ENCODE results near the gene GAB2.

Gene GAB2

GRCh38 chr11:78201096-78201818, 216.4 kb downstream of the GAB2 start:
- TF ChIP-seq SUZ12 (IDR thresholded peaks at IDR 0.05; ENCODE audit: extremely low read depth, insufficient read depth, insufficient read length) (no peak), ZNF274 (IDR thresholded peaks at IDR 0.05; ENCODE audit: low read depth, low read length) (no peak)
- H3K4me1 ChIP-seq (ENCODE audit: insufficient read depth, insufficient read length), result no peaks in the 10 kb centered on the region

GRCh38 chr11:78200553-78200952, 217.1 kb downstream of the GAB2 start:
- H3K9me3 ChIP-seq (ENCODE audit: insufficient read depth, low read length), result no peaks in the 10 kb centered on the region
- no peaks in the 10 kb centered on the region for H3K4me1 ChIP-seq (ENCODE audit: insufficient read depth, insufficient read length)
- no peak overlapping the region for H3K4me3 ChIP-seq (ENCODE audit: insufficient read length, low read depth)
- H3K36me3 ChIP-seq (ENCODE audit: insufficient read depth, insufficient read length, low read length), result peaks cover 39% of the 10 kb centered on the region
- DNase-seq (ENCODE audit: low read depth, low spot score), result no peak
- no peak overlapping the region for H3K9ac ChIP-seq (ENCODE audit: insufficient read length, low read depth)
- no peaks in the 10 kb centered on the region for H3K27me3 ChIP-seq (ENCODE audit: insufficient read depth, insufficient read length)
- no peak for TF ChIP-seq ZNF274 (IDR thresholded peaks at IDR 0.05; ENCODE audit: low read depth, low read length)
- TF ChIP-seq YY1 (IDR thresholded peaks at IDR 0.05; ENCODE audit: insufficient read depth, insufficient read length), result no peak
- no peak for TF ChIP-seq SUZ12 (IDR thresholded peaks at IDR 0.05; ENCODE audit: extremely low read depth, insufficient read depth, insufficient read length)

More at GRCh38 chr11:78201096-78201818, 216.4 kb downstream of the GAB2 start:
- H3K9me3 ChIP-seq (ENCODE audit: insufficient read depth, low read length), result no peaks in the 10 kb centered on the region
- H3K4me3 ChIP-seq (ENCODE audit: insufficient read length, low read depth), result no peak overlapping the region
- no peaks in the 10 kb centered on the region for H3K27me3 ChIP-seq (ENCODE audit: insufficient read depth, insufficient read length)
- H3K9ac ChIP-seq (ENCODE audit: insufficient read length, low read depth), result no peak overlapping the region
- DNase-seq (ENCODE audit: low read depth, low spot score), result no peak
- H3K36me3 ChIP-seq (ENCODE audit: insufficient read depth, insufficient read length, low read length), result peaks cover 39% of the 10 kb centered on the region

DNA sequence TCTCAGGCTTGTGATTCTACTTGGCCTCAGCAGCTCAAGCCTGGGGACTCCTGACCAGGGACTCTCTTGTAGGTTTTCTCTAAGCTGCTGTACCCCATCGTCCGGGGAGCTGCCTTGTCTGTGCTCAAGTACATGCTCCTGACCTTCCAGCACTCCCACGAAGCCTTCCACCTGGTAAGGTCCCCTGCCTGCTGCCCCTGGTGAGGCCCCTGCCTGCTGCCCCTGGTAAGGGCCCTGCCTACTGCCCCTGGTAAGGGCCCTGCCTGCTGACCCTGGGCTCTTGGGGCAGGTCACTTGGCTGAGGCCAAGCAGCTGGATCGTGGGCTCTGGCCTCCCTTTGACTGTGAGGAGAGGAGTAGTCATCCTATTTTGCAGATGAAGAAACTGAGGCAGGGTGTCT, 217.6 kb downstream of the GAB2 start:
- Histone ChIP-seq H3K4me3 (ENCODE audit: insufficient read length, low read depth) (no peak overlapping the region), H3K9me3 (ENCODE audit: insufficient read depth, low read length) (no peaks in the 10 kb centered on the region), H3K4me1 (ENCODE audit: insufficient read depth, insufficient read length) (no peaks in the 10 kb centered on the region), H3K27me3 (ENCODE audit: insufficient read depth, insufficient read length) (no peaks in the 10 kb centered on the region), H3K9ac (ENCODE audit: insufficient read length, low read depth) (no peak overlapping the region), H3K36me3 (ENCODE audit: insufficient read depth, insufficient read length, low read length) (peaks cover 39% of the 10 kb centered on the region)
- no peak for DNase-seq (ENCODE audit: low read depth, low spot score)
- TF ChIP-seq ZNF274 (IDR thresholded peaks at IDR 0.05; ENCODE audit: low read depth, low read length), result no peak
- no peak for TF ChIP-seq YY1 (IDR thresholded peaks at IDR 0.05; ENCODE audit: insufficient read depth, insufficient read length)
- TF ChIP-seq SUZ12 (IDR thresholded peaks at IDR 0.05; ENCODE audit: extremely low read depth, insufficient read depth, insufficient read length), result no peak

- Histone ChIP-seq H3K4me3 (ENCODE audit: insufficient read length, low read depth) (no peak overlapping the region), H3K4me1 (ENCODE audit: insufficient read depth, insufficient read length) (no peaks in the 10 kb centered on the region), H3K9me3 (ENCODE audit: insufficient read depth, low read length) (no peaks in the 10 kb centered on the region), H3K9ac (ENCODE audit: insufficient read length, low read depth) (no peak overlapping the region), H3K27me3 (ENCODE audit: insufficient read depth, insufficient read length) (no peaks in the 10 kb centered on the region), H3K36me3 (ENCODE audit: insufficient read depth, insufficient read length, low read length) (peaks cover 41% of the 10 kb centered on the region)
- TF ChIP-seq ZNF274 (IDR thresholded peaks at IDR 0.05; ENCODE audit: low read depth, low read length) (no peak), YY1 (IDR thresholded peaks at IDR 0.05; ENCODE audit: insufficient read depth, insufficient read length) (no peak), SUZ12 (IDR thresholded peaks at IDR 0.05; ENCODE audit: extremely low read depth, insufficient read depth, insufficient read length) (no peak)
- no peak for DNase-seq (ENCODE audit: low read depth, low spot score)
Observed at GRCh38 chr11:78199653-78200015, 218.0 kb downstream of the GAB2 start.

DNA sequence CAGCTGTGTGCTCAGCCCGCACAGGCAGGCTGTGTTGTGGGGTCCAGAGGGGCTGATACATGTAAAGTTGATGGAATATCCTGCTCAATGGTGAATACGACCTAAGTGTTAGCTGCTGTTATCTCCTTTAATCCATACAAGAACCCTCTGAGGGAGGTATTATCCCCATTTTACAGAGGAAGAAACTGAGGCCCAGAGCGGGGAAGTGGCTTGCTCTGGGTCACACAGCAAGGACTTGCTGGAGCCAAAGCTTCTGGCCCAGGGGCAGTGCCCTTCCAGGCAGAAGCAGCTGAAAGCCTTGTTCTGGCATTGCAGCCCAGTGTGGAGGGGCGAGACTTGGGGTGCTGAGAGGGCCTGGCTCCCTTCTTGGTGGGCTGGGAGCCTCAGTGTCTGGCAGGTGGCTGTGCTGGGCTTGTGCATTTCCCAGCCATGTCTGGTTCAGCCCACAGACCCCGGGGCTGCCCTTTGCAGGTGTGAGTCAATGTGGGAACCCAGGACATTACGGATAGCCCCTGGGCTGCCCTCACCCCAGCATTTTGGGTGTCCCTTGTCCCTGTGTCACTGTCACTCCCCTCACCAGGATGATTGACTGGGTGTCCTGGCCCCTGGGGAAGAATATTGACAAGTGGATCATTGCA, 218.5 kb downstream of the GAB2 start:
- no peak for DNase-seq (ENCODE audit: low read depth, low spot score)
- no peak for TF ChIP-seq YY1 (IDR thresholded peaks at IDR 0.05; ENCODE audit: insufficient read depth, insufficient read length)
- TF ChIP-seq ZNF274 (IDR thresholded peaks at IDR 0.05; ENCODE audit: low read depth, low read length), result no peak
- no peak for TF ChIP-seq SUZ12 (IDR thresholded peaks at IDR 0.05; ENCODE audit: extremely low read depth, insufficient read depth, insufficient read length)
- Histone ChIP-seq H3K36me3 (ENCODE audit: insufficient read depth, insufficient read length, low read length) (peaks cover 41% of the 10 kb centered on the region), H3K27me3 (ENCODE audit: insufficient read depth, insufficient read length) (no peaks in the 10 kb centered on the region), H3K9me3 (ENCODE audit: insufficient read depth, low read length) (no peaks in the 10 kb centered on the region), H3K4me1 (ENCODE audit: insufficient read depth, insufficient read length) (no peaks in the 10 kb centered on the region), H3K9ac (ENCODE audit: insufficient read length, low read depth) (no peak overlapping the region), H3K4me3 (ENCODE audit: insufficient read length, low read depth) (no peak overlapping the region)

DNA sequence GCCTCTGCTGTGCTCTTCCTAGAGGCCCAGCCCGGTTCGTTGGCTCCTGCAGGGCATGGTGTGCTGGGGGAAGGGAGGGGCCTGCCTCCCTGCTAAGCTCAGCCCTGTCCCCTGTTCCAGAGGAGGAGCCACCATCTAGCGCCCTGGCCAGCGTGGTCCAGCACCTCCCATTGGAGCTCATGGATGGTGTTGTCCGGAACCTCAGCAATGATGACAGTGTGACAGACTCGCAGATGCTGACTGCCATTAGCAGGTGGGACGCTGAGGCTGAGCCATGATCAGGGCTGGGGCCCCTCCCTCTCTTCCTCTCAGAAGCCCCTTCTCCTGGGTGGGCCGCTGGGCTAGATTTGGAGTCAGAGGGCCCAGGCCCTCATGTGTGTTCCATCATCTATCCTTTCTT, 219.8 kb downstream of the GAB2 start:
- Histone ChIP-seq H3K4me3 (ENCODE audit: insufficient read length, low read depth) (no peak overlapping the region), H3K4me1 (ENCODE audit: insufficient read depth, insufficient read length) (no peaks in the 10 kb centered on the region), H3K9me3 (ENCODE audit: insufficient read depth, low read length) (no peaks in the 10 kb centered on the region), H3K36me3 (ENCODE audit: insufficient read depth, insufficient read length, low read length) (peaks cover 38% of the 10 kb centered on the region), H3K9ac (ENCODE audit: insufficient read length, low read depth) (no peak overlapping the region), H3K27me3 (ENCODE audit: insufficient read depth, insufficient read length) (no peaks in the 10 kb centered on the region)
- TF ChIP-seq ZNF274 (IDR thresholded peaks at IDR 0.05; ENCODE audit: low read depth, low read length) (no peak), YY1 (IDR thresholded peaks at IDR 0.05; ENCODE audit: insufficient read depth, insufficient read length) (no peak), SUZ12 (IDR thresholded peaks at IDR 0.05; ENCODE audit: extremely low read depth, insufficient read depth, insufficient read length) (no peak)
- DNase-seq (ENCODE audit: low read depth, low spot score), result no peak

GRCh38 chr11:78196661-78197091, 220.9 kb downstream of the GAB2 start:
- Histone ChIP-seq H3K4me1 (ENCODE audit: insufficient read depth, insufficient read length) (peaks cover 4% of the 10 kb centered on the region), H3K9me3 (ENCODE audit: insufficient read depth, low read length) (no peaks in the 10 kb centered on the region), H3K4me3 (ENCODE audit: insufficient read length, low read depth) (no peak overlapping the region), H3K36me3 (ENCODE audit: insufficient read depth, insufficient read length, low read length) (peaks cover 38% of the 10 kb centered on the region), H3K27me3 (ENCODE audit: insufficient read depth, insufficient read length) (no peaks in the 10 kb centered on the region), H3K9ac (ENCODE audit: insufficient read length, low read depth) (no peak overlapping the region)
- TF ChIP-seq ZNF274 (IDR thresholded peaks at IDR 0.05; ENCODE audit: low read depth, low read length), result no peak
- DNase-seq (ENCODE audit: low read depth, low spot score), result no peak

All from NT2/D1 (cell line).